Testis (tissue), 5 donors: Measurements from ENCODE around the gene DNAJC15. TPM values are rescaled to one million over a fixed set of nuclear protein-coding genes. Genes with fewer than 3 reads are reported as not detected.

Experiments
- DNase-seq: peaks from one replicate; pipeline ENCODE4 v3.0.0-alpha.2; 2019
- H3K27ac ChIP-seq, 2 donors: fragments of 200-600 bp; sonication (generic); one replicate each; pipeline ENCODE4 v1.5.1; 2019
- H3K27me3 ChIP-seq: fragments of 200-600 bp; sonication (generic); one replicate; pipeline ENCODE4 v1.5.1; 2019
- H3K36me3 ChIP-seq: fragments of 200-600 bp; sonication (generic); one replicate; pipeline ENCODE4 v1.5.1; 2017; ENCODE audit warnings: low read depth; ENCODE audit errors: missing control alignments
- H3K4me1 ChIP-seq: fragments of 200-600 bp; sonication (generic); one replicate; pipeline ENCODE4 v1.5.1; 2019
- H3K4me3 ChIP-seq, 2 donors: fragments of 200-600 bp; sonication (generic); one replicate each; pipeline ENCODE4 v1.5.1; 2017 to 2019
- H3K9me3 ChIP-seq: fragments of 200-600 bp; sonication (generic); one replicate; pipeline ENCODE4 v1.5.1; 2017
- CTCF ChIP-seq, 3 experiments: fragments of 450-650 bp in 2 of 3; fragments of 200-600 bp in 1 of 3; sonication (generic) in 1 of 3; IDR thresholded peaks; one replicate each; pipeline ENCODE4 v1.5.1; 2016 to 2019; ENCODE audit warnings: antibody characterized with exemption in 3 of 3, mild to moderate bottlenecking in 2 of 3, moderate library complexity in 1 of 3
- POLR2A ChIP-seq: fragments of 450-650 bp; IDR thresholded peaks from one replicate; pipeline ENCODE4 v1.6.1; 2017; ENCODE audit warnings: antibody characterized with exemption, mild to moderate bottlenecking, moderate library complexity
- WGBS, 2 donors: methylation state at CpG; one replicate each; pipeline ENCODE4 v1.1.5; 2018; 5-methylcytosine and 5-hydroxymethylcytosine counted together
- intact Hi-C: fragments of 100-400 bp; cut with DNase I; formaldehyde crosslinking; loops from one replicate; pipeline ENCODE4 v1.15.1; 2023; ENCODE audit warnings: low total_unique reads
- long read RNA-seq, 2 donors: transcript quantifications; one replicate each; lab custom pipeline, GENCODE V29; 2026
- polyA plus RNA-seq: library from polyadenylated mRNA; stranded (reverse); fragments of 350-450 nt; fragmentation: Illumina TruSeq; extraction: RNeasy Lipid Tissue Mini Kit (QIAGEN cat#74804); gene quantifications from one replicate; pipeline ENCODE4 v1.2.3, GENCODE V29; 2014; ENCODE audit warnings: low read depth, low replicate concordance; ENCODE audit not compliant: insufficient read depth
- total RNA-seq, 2 donors: library from RNA; depleted of rRNA; stranded (reverse); fragments of >200 nt; gene quantifications; one replicate each; pipeline ENCODE4 v1.2.3, GENCODE V29; 2016

The DNAJC15 gene
- total RNA-seq, result 10 to 100 TPM; 11.8 to 17.2 TPM
- polyA plus RNA-seq, result 49.8 TPM
- long read RNA-seq, donor 1, full-length matches to known transcripts, result 45 of 50 reads
- long read RNA-seq, donor 1, partial matches to known transcripts, result 5 of 50 reads
- long read RNA-seq, donor 1, other reads (novel, unspliced or antisense), result 0 of 50 reads
- long read RNA-seq, donor 2, full-length matches to known transcripts, result 34 of 34 reads
- long read RNA-seq, donor 2, partial matches to known transcripts, result 0 of 34 reads
- long read RNA-seq, donor 2, other reads (novel, unspliced or antisense), result 0 of 34 reads

DNA sequence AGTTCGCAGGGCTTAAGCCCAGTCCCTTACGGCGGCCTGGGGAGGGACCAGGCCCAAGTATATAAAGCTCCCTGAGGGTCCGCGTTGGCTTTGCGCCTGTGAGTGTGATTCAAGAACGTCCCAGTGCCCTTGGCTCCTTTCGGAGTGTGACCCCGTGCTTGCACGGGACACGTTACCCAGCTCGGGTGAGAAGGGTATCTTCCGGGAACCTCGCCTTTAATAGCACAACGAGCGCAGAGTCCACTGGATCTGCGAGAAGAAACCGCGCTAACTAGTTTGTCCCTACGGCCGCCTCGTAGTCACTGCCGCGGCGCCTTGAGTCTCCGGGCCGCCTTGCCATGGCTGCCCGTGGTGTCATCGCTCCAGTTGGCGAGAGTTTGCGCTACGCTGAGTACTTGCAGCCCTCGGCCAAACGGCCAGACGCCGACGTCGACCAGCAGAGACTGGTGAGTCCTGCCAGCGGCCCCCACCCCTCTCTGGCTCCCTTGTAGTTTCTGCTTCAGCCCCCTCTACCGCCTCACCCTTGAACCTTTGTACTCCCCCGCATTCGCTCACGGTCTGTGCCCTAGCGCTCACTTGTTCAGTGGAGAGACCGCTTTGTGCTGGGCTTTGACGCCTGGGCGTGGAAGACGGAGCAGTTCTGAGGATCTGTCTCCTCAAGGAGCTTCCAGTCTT lies at the start of gene DNAJC15:
Gene DNAJC15, plus strand, starts transcription at position 298 of the 675 bp plus-strand sequence. Its CDS starts 41 bp downstream, at position 339.
- Histone ChIP-seq H3K4me3 (peak within 1 kb of the TSS; percentile 55 to 69), H3K9me3 (no peaks in the 10 kb centered on the region), H3K27ac (peak within 1 kb of the TSS; percentile 72 to 76), H3K27me3 (no peaks in the 10 kb centered on the region), H3K36me3 (no peaks in the 10 kb centered on the region), H3K4me1 (peaks cover 15% of the 10 kb centered on the region)
- intact Hi-C loops, result no loop called here
- DNase-seq, result peak; percentile 88
- TF ChIP-seq POLR2A, result no peak
- no peak for TF ChIP-seq CTCF (IDR thresholded peaks at IDR 0.05)
- 38 to 53% methylated on average over 25 to 48 of the region's 48 CpGs for WGBS, 2 donors

DNA sequence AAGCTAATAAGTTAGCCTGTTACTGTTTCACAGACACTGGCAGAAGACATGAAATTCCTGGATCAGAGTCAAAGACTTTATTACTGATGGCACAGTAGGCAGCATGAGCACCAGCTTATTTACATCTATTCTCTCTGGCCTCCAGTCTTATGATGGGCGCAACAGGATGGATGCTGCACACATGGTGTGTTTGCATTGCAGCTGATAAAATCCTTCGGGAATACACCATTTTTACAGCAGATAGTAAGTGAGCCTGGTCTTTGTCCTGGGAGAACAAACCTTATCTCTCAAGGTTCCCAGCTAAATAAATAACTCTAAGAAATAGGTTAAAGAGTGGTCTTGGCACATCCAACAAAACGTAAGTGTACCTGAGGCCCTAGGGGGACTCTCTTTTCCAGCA lies 47.3 kb upstream of the DNAJC15 start:
- no peak for DNase-seq
- H3K36me3 ChIP-seq, result no peaks in the 10 kb centered on the region
- no peaks in the 10 kb centered on the region for H3K27me3 ChIP-seq
- H3K9me3 ChIP-seq, result no peaks in the 10 kb centered on the region
- H3K27ac ChIP-seq, result no peak overlapping the region
- intact Hi-C loops, result no loop called here
- no peak for TF ChIP-seq POLR2A
- TF ChIP-seq CTCF (IDR thresholded peaks at IDR 0.05), result no peak
- H3K4me3 ChIP-seq, result no peak overlapping the region
- H3K4me1 ChIP-seq, result no peaks in the 10 kb centered on the region
- WGBS, 2 donors, result 68 to 85% methylated on average over 3 of the region's 3 CpGs

GRCh38 chr13:42977219-42977659 lies 46.1 kb upstream of the DNAJC15 start:
- no peak overlapping the region for H3K4me3 ChIP-seq
- DNase-seq, result no peak
- no peaks in the 10 kb centered on the region for H3K36me3 ChIP-seq
- TF ChIP-seq POLR2A, result no peak
- no peak for TF ChIP-seq CTCF (IDR thresholded peaks at IDR 0.05)
- intact Hi-C loops, result no loop called here
- no peaks in the 10 kb centered on the region for H3K9me3 ChIP-seq
- no peaks in the 10 kb centered on the region for H3K27me3 ChIP-seq
- H3K4me1 ChIP-seq, result no peaks in the 10 kb centered on the region
- no peak overlapping the region for H3K27ac ChIP-seq
- 82 to 100% methylated on average over 1 of the region's 1 CpG for WGBS, 2 donors

- H3K4me1 ChIP-seq, result peaks cover 17% of the 10 kb centered on the region
- WGBS, 2 donors, result 61 to 73% methylated on average over 3 of the region's 3 CpGs
- TF ChIP-seq POLR2A, result no peak
- no peak for TF ChIP-seq CTCF (IDR thresholded peaks at IDR 0.05)
- no peaks in the 10 kb centered on the region for H3K27me3 ChIP-seq
- intact Hi-C loops, result no loop called here
- H3K9me3 ChIP-seq, result no peaks in the 10 kb centered on the region
- DNase-seq, result no peak
- no peak overlapping the region for H3K4me3 ChIP-seq
- H3K36me3 ChIP-seq, result no peaks in the 10 kb centered on the region
- H3K27ac ChIP-seq, result no peak overlapping the region
Observed at GRCh38 chr13:42981317-42981716, 42.1 kb upstream of the DNAJC15 start.
